SK-N-SH (cell line): ENCODE results near the gene SLF2. TPM values are rescaled to one million over a fixed set of nuclear protein-coding genes. Genes with fewer than 3 reads are reported as not detected.

Experiments used
- CTCF ChIA-PET: fragments of 300-600, 350-600 bp; formaldehyde crosslinking; extraction: SDS; loops from one replicate; lab custom pipeline; 2021; lab: Yijun Ruan, JAX
- POLR2A ChIA-PET: fragments of 350-600 bp; sonication (Branson Sonifier 250); formaldehyde crosslinking; extraction: SDS; loops from one replicate; lab custom pipeline; 2020; ENCODE audit warnings: antibody characterized with exemption, inconsistent platforms; lab: Yijun Ruan, JAX
- DNase-seq: peaks from one replicate; pipeline ENCODE4 v3.0.0; 2012
- H2AFZ ChIP-seq: fragments of 200-600 bp; sonication (generic); 2 replicates; pipeline ENCODE4 v1.8.1; 2016; ENCODE audit warnings: antibody characterized with exemption, mild to moderate bottlenecking, low read depth
- H3F3A ChIP-seq: fragments of 200-600 bp; sonication (generic); replicated peaks from 2 replicates; pipeline ENCODE3; 2016; ENCODE audit warnings: antibody characterized with exemption, mild to moderate bottlenecking; ENCODE audit not compliant: insufficient read depth
- H3K27ac ChIP-seq, 2 experiments: fragments of 200-500 bp in 1 of 2; fragments of 200-600 bp in 1 of 2; sonication (Bioruptor generic) in 1 of 2; sonication (generic), shearing (Covaris generic) in 1 of 2; 2 replicates each; pipeline versions ENCODE4 v1.5.1 to v1.6.1; 2014 to 2016; ENCODE audit warnings: low read depth in 2 of 2, inconsistent platforms in 1 of 2, low read length in 1 of 2, mild to moderate bottlenecking in 1 of 2, mixed read lengths in 1 of 2
- H3K27me3 ChIP-seq: fragments of 200-600 bp; sonication (generic), shearing (Covaris generic); 2 replicates; pipeline ENCODE4 v1.6.1; 2016; ENCODE audit warnings: mixed run types; ENCODE audit not compliant: insufficient read depth
- H3K36me3 ChIP-seq, 2 experiments: fragments of 200-500 bp in 1 of 2; fragments of 200-600 bp in 1 of 2; sonication (Bioruptor generic) in 1 of 2; sonication (generic) in 1 of 2; replicated peaks in 1 of 2; 2 replicates each; pipeline versions ENCODE3 to v1.5.1; 2014 to 2016; ENCODE audit warnings: low read length in 1 of 2, mild to moderate bottlenecking in 1 of 2; ENCODE audit not compliant: insufficient read depth in 2 of 2, control insufficient read depth in 1 of 2
- H3K4me1 ChIP-seq, 2 experiments: fragments of 200-500 bp in 1 of 2; fragments of 200-600 bp in 1 of 2; sonication (Bioruptor generic) in 1 of 2; sonication (generic), shearing (Covaris generic) in 1 of 2; 2 replicates each; pipeline versions ENCODE4 v1.5.1 to v1.6.1; 2014 to 2016; ENCODE audit warnings: low read depth in 1 of 2, low read length in 1 of 2, mixed run types in 1 of 2; ENCODE audit not compliant: insufficient read depth in 2 of 2, control insufficient read depth in 1 of 2
- H3K4me2 ChIP-seq: fragments of 200-600 bp; sonication (generic), shearing (Covaris generic); 2 replicates; pipeline ENCODE4 v1.6.1; 2017; ENCODE audit warnings: mixed run types
- H3K4me3 ChIP-seq, 2 experiments: fragments of 200-500 bp in 1 of 2; fragments of 200-600 bp in 1 of 2; sonication (Bioruptor generic) in 1 of 2; sonication (generic), shearing (Covaris generic) in 1 of 2; 2 replicates each; pipeline versions ENCODE4 v1.5.1 to v1.8.1; 2014 to 2016; ENCODE audit warnings: low read depth in 2 of 2, inconsistent platforms in 1 of 2, low read length in 1 of 2, mild to moderate bottlenecking in 1 of 2, mixed read lengths in 1 of 2, moderate library complexity in 1 of 2
- H3K79me2 ChIP-seq: fragments of 200-600 bp; sonication (generic); 2 replicates; pipeline ENCODE4 v1.8.1; 2017; ENCODE audit warnings: mild to moderate bottlenecking; ENCODE audit not compliant: insufficient read depth
- H3K9ac ChIP-seq: fragments of 200-600 bp; sonication (generic); 2 replicates; pipeline ENCODE4 v1.6.1; 2017; ENCODE audit warnings: mixed run types
- H3K9me2 ChIP-seq: fragments of 200-600 bp; sonication (generic); 2 replicates; pipeline ENCODE4 v1.6.1; 2017; ENCODE audit warnings: mixed run types
- H3K9me3 ChIP-seq: fragments of 200-600 bp; sonication (generic); 2 replicates; pipeline ENCODE4 v1.6.1; 2017; ENCODE audit warnings: mixed run types, mild to moderate bottlenecking, moderate library complexity
- H4K20me1 ChIP-seq: fragments of 200-600 bp; sonication (generic); 2 replicates; pipeline ENCODE4 v1.6.1; 2017; ENCODE audit warnings: mild to moderate bottlenecking, mixed run types; ENCODE audit not compliant: insufficient read depth
- CHD2 ChIP-seq: fragments of 150-350 bp; IDR thresholded peaks from 2 replicates; pipeline ENCODE4 v1.6.1; 2018; ENCODE audit warnings: low read length; ENCODE audit not compliant: partially characterized antibody
- CTCF ChIP-seq: fragments of 200-600 bp; sonication (generic); IDR thresholded peaks from 2 replicates; pipeline ENCODE4 v1.6.1; 2017; ENCODE audit warnings: antibody characterized with exemption, mild to moderate bottlenecking, moderate library complexity
- EP300 ChIP-seq, 2 experiments: IDR thresholded peaks; 2 replicates each; pipeline versions ENCODE4 v1.4.0 to v1.6.1; 2012; ENCODE audit warnings: borderline replicate concordance in 1 of 2, low read depth in 1 of 2, low read length in 1 of 2
- EZH2phosphoT487 ChIP-seq: fragments of 200-600 bp; sonication (generic); IDR thresholded peaks from 2 replicates; pipeline ENCODE4 v1.6.1; 2017; ENCODE audit warnings: low read depth, mixed run types, mild to moderate bottlenecking, antibody characterized with exemption, moderate library complexity, borderline replicate concordance
- FOSL2 ChIP-seq: IDR thresholded peaks from 2 replicates; pipeline ENCODE4 v1.4.0; 2012; ENCODE audit warnings: low read depth, mild to moderate bottlenecking, moderate library complexity, borderline replicate concordance
- FOXJ3 ChIP-seq: sonication (generic); formaldehyde crosslinking; IDR thresholded peaks from 2 replicates; pipeline ENCODE4 v1.5.1; 2020; ENCODE audit warnings: mild to moderate bottlenecking, missing genetic modification reagents
- FOXM1 ChIP-seq: IDR thresholded peaks from 2 replicates; pipeline ENCODE4 v1.4.0; 2012; ENCODE audit warnings: low read depth, mild to moderate bottlenecking
- GATA2 ChIP-seq: sonication (generic); formaldehyde crosslinking; IDR thresholded peaks from 2 replicates; pipeline ENCODE4 v1.5.0; 2020; ENCODE audit warnings: mild to moderate bottlenecking, missing genetic modification reagents
- JUND ChIP-seq: IDR thresholded peaks from 2 replicates; pipeline ENCODE4 v1.4.0; 2012
- MXI1 ChIP-seq: IDR thresholded peaks from 2 replicates; pipeline ENCODE4 v1.6.1; 2012; ENCODE audit warnings: mild to moderate bottlenecking, low read depth, low read length, improper control_type of control experiment
- NFIC ChIP-seq: IDR thresholded peaks from 2 replicates; pipeline ENCODE4 v1.4.0; 2012; ENCODE audit warnings: borderline replicate concordance
- NRF1 ChIP-seq: IDR thresholded peaks from 2 replicates; pipeline ENCODE4 v1.6.1; 2012; ENCODE audit warnings: low read depth, mild to moderate bottlenecking, low read length
- POLR2AphosphoS5 ChIP-seq: IDR thresholded peaks from 2 replicates; pipeline ENCODE4 v1.6.1; 2012; ENCODE audit warnings: low read depth, low read length
- RFX5 ChIP-seq: IDR thresholded peaks from 2 replicates; pipeline ENCODE4 v1.6.1; 2012; ENCODE audit warnings: mild to moderate bottlenecking, improper control_type of control experiment, low read length
- RXRA ChIP-seq: IDR thresholded peaks from 2 replicates; pipeline ENCODE4 v1.4.0; 2012; ENCODE audit warnings: low read depth, mild to moderate bottlenecking, borderline replicate concordance
- SIN3A ChIP-seq: IDR thresholded peaks from 2 replicates; pipeline ENCODE4 v1.6.1; 2012; ENCODE audit warnings: low read depth, mild to moderate bottlenecking, low read length, moderate library complexity, borderline replicate concordance
- SMC3 ChIP-seq: IDR thresholded peaks from 2 replicates; pipeline ENCODE4 v1.6.1; 2012; ENCODE audit warnings: low read depth, low read length, improper control_type of control experiment
- TAF1 ChIP-seq: IDR thresholded peaks from 2 replicates; pipeline ENCODE4 v1.6.1; 2012; ENCODE audit warnings: low read depth, mild to moderate bottlenecking, low read length, moderate library complexity, borderline replicate concordance
- TEAD4 ChIP-seq: IDR thresholded peaks from 2 replicates; pipeline ENCODE4 v1.4.0; 2012; ENCODE audit warnings: mild to moderate bottlenecking, borderline replicate concordance; ENCODE audit not compliant: insufficient read depth
- YY1 ChIP-seq: IDR thresholded peaks from 2 replicates; pipeline ENCODE4 v1.4.0; 2012; ENCODE audit warnings: low read depth, mild to moderate bottlenecking
- WGBS: methylation state at CpG from one replicate; pipeline ENCODE4 v1.1.6; 2017; ENCODE audit warnings: low lambda C conversion rate; 5-methylcytosine and 5-hydroxymethylcytosine counted together
- polyA plus RNA-seq, 3 experiments: library from polyadenylated mRNA; depleted of rRNA; stranded (reverse); fragments of >200 nt; gene quantifications; 2 replicates each; pipeline ENCODE4 v1.2.3, GENCODE V29; 2012
- TF ChIP-seq, protein P1 (sequence below): IDR thresholded peaks from 2 replicates; pipeline ENCODE4 v1.4.0; 2012; ENCODE audit warnings: low read depth, borderline replicate concordance
- TF ChIP-seq, protein P2 (sequence below): IDR thresholded peaks from 2 replicates; pipeline ENCODE4; 2012

The SLF2 gene
- polyA plus RNA-seq, 1 of the 3 experiments (the other 2 are of a cell fraction) = 6.3 TPM

- TF ChIP-seq EZH2phosphoT487 (no peak), YY1 (peak; percentile 49; the same call in 1 of the 2 replicates), CTCF (no peak), RXRA (peak; percentile 100), SMC3 (no peak), POLR2AphosphoS5 (peak; percentile 55; the same call in 1 of the 2 replicates), FOXJ3 (no peak), TEAD4 (peak; percentile 81), RFX5 (no peak), JUND (peak; percentile 92), FOXM1 (0 out of 2 replicates have a peak, but pooled peaks have one; percentile 45)
Observed at GRCh38 chr10:100890673-100891317, 22.0 kb upstream of the SLF2 start (continued).

GRCh38 chr10:100894033-100894432 is 18.7 kb upstream of the SLF2 start:
- H3K4me3 ChIP-seq = no peak overlapping the region
- no peak overlapping the region for H3K27ac ChIP-seq
- H3K9me3 ChIP-seq = no peaks in the 10 kb centered on the region
- POLR2A ChIA-PET = no interaction called here
- CTCF ChIA-PET = interaction anchor here (1.1 to 2.1 kb wide), 3 partner anchors 22 to 120 kb away, joined by 3 to 5 read pairs (median 4); no protein-coding TSS in a partner anchor
- H3F3A ChIP-seq = peaks cover 17% of the 10 kb centered on the region
- H3K9me2 ChIP-seq = no peaks in the 10 kb centered on the region
- no peak for DNase-seq
- H3K79me2 ChIP-seq = no peaks in the 10 kb centered on the region
- 90% methylated on average over 3 of the region's 3 CpGs for whole genome bisulfite sequencing
- TF ChIP-seq CTCF (no peak), NFIC (no peak), NRF1 (no peak), GATA2 (CRISPR knock-in tag) (no peak), JUND (no peak), SIN3A (no peak), TAF1 (no peak), FOSL2 (no peak), EP300 (IDR thresholded peaks at IDR 0.05; ENCODE audit: borderline replicate concordance in 1 of 2, low read depth in 1 of 2, low read length in 1 of 2) (no peak), POLR2AphosphoS5 (no peak), CHD2 (no peak), FOXJ3 (no peak), SMC3 (no peak), MXI1 (no peak)
- TF ChIP-seq, protein P1, sequence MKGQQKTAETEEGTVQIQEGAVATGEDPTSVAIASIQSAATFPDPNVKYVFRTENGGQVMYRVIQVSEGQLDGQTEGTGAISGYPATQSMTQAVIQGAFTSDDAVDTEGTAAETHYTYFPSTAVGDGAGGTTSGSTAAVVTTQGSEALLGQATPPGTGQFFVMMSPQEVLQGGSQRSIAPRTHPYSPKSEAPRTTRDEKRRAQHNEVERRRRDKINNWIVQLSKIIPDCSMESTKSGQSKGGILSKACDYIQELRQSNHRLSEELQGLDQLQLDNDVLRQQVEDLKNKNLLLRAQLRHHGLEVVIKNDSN = no peak
- TF ChIP-seq, protein P2, sequence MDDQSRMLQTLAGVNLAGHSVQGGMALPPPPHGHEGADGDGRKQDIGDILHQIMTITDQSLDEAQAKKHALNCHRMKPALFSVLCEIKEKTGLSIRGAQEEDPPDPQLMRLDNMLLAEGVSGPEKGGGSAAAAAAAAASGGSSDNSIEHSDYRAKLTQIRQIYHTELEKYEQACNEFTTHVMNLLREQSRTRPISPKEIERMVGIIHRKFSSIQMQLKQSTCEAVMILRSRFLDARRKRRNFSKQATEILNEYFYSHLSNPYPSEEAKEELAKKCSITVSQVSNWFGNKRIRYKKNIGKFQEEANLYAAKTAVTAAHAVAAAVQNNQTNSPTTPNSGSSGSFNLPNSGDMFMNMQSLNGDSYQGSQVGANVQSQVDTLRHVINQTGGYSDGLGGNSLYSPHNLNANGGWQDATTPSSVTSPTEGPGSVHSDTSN = no peak
- H3K4me2 ChIP-seq = no peak overlapping the region
- peaks cover 0 to 11% of the 10 kb centered on the region in 2 experiments; a peak in 3 of 4 replicates for H3K4me1 ChIP-seq
- H4K20me1 ChIP-seq = no peaks in the 10 kb centered on the region
- H2AFZ ChIP-seq = no peak overlapping the region
- no peaks in the 10 kb centered on the region for H3K36me3 ChIP-seq
- no peak overlapping the region for H3K9ac ChIP-seq
- no peaks in the 10 kb centered on the region for H3K27me3 ChIP-seq
